ENCODE measurements around the gene CAMTA1.

The CAMTA1 gene

GRCh38 chr1:7513081-7513480 lies 727.8 kb downstream of the CAMTA1 start:
- H3K4me3 ChIP-seq (ENCODE audit: low read depth, low read length) = no peak overlapping the region
- no peak for DNase-seq (ENCODE audit: low read depth)
- no peak for TF ChIP-seq CTCF (IDR thresholded peaks at IDR 0.05; ENCODE audit: low read depth, low read length, missing control alignments)

GRCh38 chr1:7515175-7515574 lies 729.9 kb downstream of the CAMTA1 start:
- no peak for DNase-seq (ENCODE audit: low read depth)
- no peak for TF ChIP-seq CTCF (IDR thresholded peaks at IDR 0.05; ENCODE audit: low read depth, low read length, missing control alignments)

GRCh38 chr1:7515904-7516303 lies 730.6 kb downstream of the CAMTA1 start:
- no peak for DNase-seq (ENCODE audit: low read depth)
- TF ChIP-seq CTCF (IDR thresholded peaks at IDR 0.05; ENCODE audit: low read depth, low read length, missing control alignments) = no peak
- H3K4me3 ChIP-seq (ENCODE audit: low read depth, low read length) = no peak overlapping the region

More at GRCh38 chr1:7515175-7515574, 729.9 kb downstream of the CAMTA1 start:
- no peak overlapping the region for H3K4me3 ChIP-seq (ENCODE audit: low read depth, low read length)

GRCh38 chr1:7516341-7516740 lies 731.1 kb downstream of the CAMTA1 start:
- H3K4me3 ChIP-seq (ENCODE audit: low read depth, low read length) = no peak overlapping the region
- DNase-seq (ENCODE audit: low read depth) = no peak
- TF ChIP-seq CTCF (IDR thresholded peaks at IDR 0.05; ENCODE audit: low read depth, low read length, missing control alignments) = no peak

GRCh38 chr1:7516929-7517328 lies 731.7 kb downstream of the CAMTA1 start:
- no peak for DNase-seq (ENCODE audit: low read depth)
- no peak overlapping the region for H3K4me3 ChIP-seq (ENCODE audit: low read depth, low read length)
- no peak for TF ChIP-seq CTCF (IDR thresholded peaks at IDR 0.05; ENCODE audit: low read depth, low read length, missing control alignments)

GRCh38 chr1:7517611-7518330 lies 732.5 kb downstream of the CAMTA1 start:
- TF ChIP-seq CTCF (IDR thresholded peaks at IDR 0.05; ENCODE audit: low read depth, low read length, missing control alignments) = no peak
- no peak overlapping the region for H3K4me3 ChIP-seq (ENCODE audit: low read depth, low read length)
- DNase-seq (ENCODE audit: low read depth) = no peak

- no peak for TF ChIP-seq CTCF (IDR thresholded peaks at IDR 0.05; ENCODE audit: low read depth, low read length, missing control alignments)
- no peak for DNase-seq (ENCODE audit: low read depth)
- H3K4me3 ChIP-seq (ENCODE audit: low read depth, low read length) = no peak overlapping the region
Measured at GRCh38 chr1:7518411-7518810, 733.2 kb downstream of the CAMTA1 start.

Data from GM12864 (cell line).